Stimulated activated naive CD4-positive, alpha-beta T cell (primary cell): ENCODE results near the gene CORO6.

Experiments
- DNase-seq, 6 experiments: peaks; one replicate each; lab custom pipeline; 2025; lab: John Stamatoyannopoulos, UW

Gene CORO6

GRCh38 chr17:29565643-29566472 lies 56.9 kb downstream of the CORO6 start:
- DNase-seq = peak in 4 of 6 experiments; percentile 33 to 55 (median 46)
